PC-9 (cell line): ENCODE measurements around the gene B4GALT6. TPM values are rescaled to one million over a fixed set of nuclear protein-coding genes. Genes with fewer than 3 reads are reported as not detected.

Experiments
- BruUV-seq: library from RNA; stranded (reverse); fragments of 400-500 nt; replicated peaks from 2 replicates; lab custom pipeline; 2021; lab: Mats Ljungman, UMichigan
- CTCF ChIA-PET: fragments of 300-600 bp; sonication (Branson Sonifier 250); formaldehyde crosslinking; loops from one replicate; lab custom pipeline; 2022; ENCODE audit warnings: antibody characterized with exemption; lab: Charles Lee
- POLR2A ChIA-PET: fragments of 300-600 bp; sonication (Branson Sonifier 250); formaldehyde crosslinking; loops from one replicate; lab custom pipeline; 2022; ENCODE audit warnings: antibody characterized with exemption; ENCODE audit not compliant: unreplicated experiment; lab: Charles Lee
- DNase-seq, 2 experiments: peaks; one replicate each; pipeline versions ENCODE4 v3.0.0 to v3.0.0-alpha.2; 2015 to 2022; ENCODE audit warnings: mixed read lengths in 1 of 2
- H2AFZ ChIP-seq: fragments of 200-600 bp; sonication (generic); 2 replicates; pipeline ENCODE4 v1.8.1; 2017; ENCODE audit warnings: antibody characterized with exemption
- H3F3A ChIP-seq: fragments of 200-600 bp; sonication (generic); 2 replicates; pipeline ENCODE4 v1.8.1; 2017; ENCODE audit warnings: antibody characterized with exemption, mild to moderate bottlenecking, low read depth; ENCODE audit not compliant: insufficient read depth
- H3K27ac ChIP-seq: fragments of 200-600 bp; sonication (generic); 2 replicates; pipeline ENCODE4 v1.6.1; 2016; ENCODE audit warnings: mixed run types
- H3K27me3 ChIP-seq: fragments of 200-600 bp; sonication (generic); 2 replicates; pipeline ENCODE4 v1.6.1; 2016; ENCODE audit warnings: low read depth, mixed run types; ENCODE audit not compliant: insufficient read depth
- H3K36me3 ChIP-seq: fragments of 200-600 bp; sonication (generic); 2 replicates; pipeline ENCODE4 v1.6.1; 2016; ENCODE audit warnings: low read depth, mixed run types
- H3K4me1 ChIP-seq: fragments of 200-600 bp; sonication (generic); replicated peaks from 2 replicates; pipeline ENCODE4 v1.6.1; 2016; ENCODE audit warnings: mixed run types; ENCODE audit not compliant: insufficient read depth
- H3K4me2 ChIP-seq: fragments of 200-600 bp; sonication (generic); 2 replicates; pipeline ENCODE4 v1.6.1; 2017; ENCODE audit warnings: mixed run types
- H3K4me3 ChIP-seq: fragments of 200-600 bp; sonication (generic); 2 replicates; pipeline ENCODE4 v1.6.1; 2016; ENCODE audit warnings: mixed run types
- H3K79me2 ChIP-seq: fragments of 200-600 bp; sonication (generic); 2 replicates; pipeline ENCODE4 v1.6.1; 2017; ENCODE audit warnings: low read depth, mixed run types
- H3K9me2 ChIP-seq: fragments of 200-600 bp; sonication (generic); 2 replicates; pipeline ENCODE4 v1.8.1; 2017; ENCODE audit warnings: mild to moderate bottlenecking; ENCODE audit not compliant: insufficient read depth
- H3K9me3 ChIP-seq: fragments of 200-600 bp; sonication (generic); 2 replicates; pipeline ENCODE4 v1.8.1; 2016; ENCODE audit warnings: low read depth; ENCODE audit not compliant: insufficient read depth
- H4K20me1 ChIP-seq: fragments of 200-600 bp; sonication (generic); 2 replicates; pipeline ENCODE4 v1.8.1; 2017; ENCODE audit not compliant: insufficient read depth
- CTCF ChIP-seq: fragments of 200-600 bp; sonication (generic); conservative IDR thresholded peaks from 2 replicates; pipeline ENCODE4 v1.6.1; 2017; ENCODE audit warnings: mixed run types, antibody characterized with exemption, mild to moderate bottlenecking, moderate library complexity
- EZH2 ChIP-seq: fragments of 200-600 bp; sonication (generic); IDR thresholded peaks from 2 replicates; pipeline ENCODE4 v1.8.0; 2017; ENCODE audit warnings: antibody characterized with exemption, low read depth
- intact Hi-C: fragments of 100-400 bp; cut with micrococcal nuclease; formaldehyde crosslinking; loops from one replicate; pipeline ENCODE4 v1.10.0; 2022; ENCODE audit not compliant: unreplicated experiment
- total RNA-seq: library from RNA; stranded (reverse); gene quantifications from 2 replicates; pipeline ENCODE4 v1.2.3, GENCODE V29; 2021

The B4GALT6 gene
- total RNA-seq, 1 experiment from 2014 or later = 5.3 TPM

DNA sequence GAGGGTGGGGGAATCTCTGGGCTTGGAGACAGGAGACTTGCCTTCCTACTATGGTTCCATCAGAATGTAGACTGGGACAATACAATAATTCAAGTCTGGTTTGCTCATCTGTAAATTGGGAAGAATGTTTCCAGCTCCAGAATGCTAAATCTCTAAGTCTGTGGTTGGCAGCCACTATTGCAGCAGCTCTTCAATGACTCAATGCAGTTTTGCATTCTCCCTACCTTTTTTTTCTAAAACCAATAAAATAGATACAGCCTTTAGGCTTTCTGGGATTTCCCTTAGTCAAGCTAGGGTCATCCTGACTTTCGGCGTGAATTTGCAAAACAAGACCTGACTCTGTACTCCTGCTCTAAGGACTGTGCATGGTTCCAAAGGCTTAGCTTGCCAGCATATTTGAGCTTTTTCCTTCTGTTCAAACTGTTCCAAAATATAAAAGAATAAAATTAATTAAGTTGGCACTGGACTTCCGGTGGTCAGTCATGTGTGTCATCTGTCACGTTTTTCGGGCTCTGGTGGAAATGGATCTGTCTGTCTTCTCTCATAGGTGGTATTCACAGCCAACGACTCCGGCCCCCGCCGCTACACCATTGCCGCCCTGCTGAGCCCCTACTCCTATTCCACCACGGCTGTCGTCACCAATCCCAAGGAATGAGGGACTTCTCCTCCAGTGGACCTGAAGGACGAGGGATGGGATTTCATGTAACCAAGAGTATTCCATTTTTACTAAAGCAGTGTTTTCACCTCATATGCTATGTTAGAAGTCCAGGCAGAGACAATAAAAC lies 86.2 kb downstream of the B4GALT6 start:
- intact Hi-C loops = no loop called here
- CTCF ChIA-PET = no interaction called here
- no peak for DNase-seq
- Histone ChIP-seq H3K36me3 (no peaks in the 10 kb centered on the region), H3K4me1 (no peaks in the 10 kb centered on the region), H3K9me2 (no peaks in the 10 kb centered on the region), H3K79me2 (no peaks in the 10 kb centered on the region), H3K27me3 (no peaks in the 10 kb centered on the region), H2AFZ (no peak overlapping the region), H3K27ac (no peak overlapping the region), H3K4me3 (no peak overlapping the region), H4K20me1 (no peaks in the 10 kb centered on the region), H3K4me2 (no peak overlapping the region), H3K9me3 (no peaks in the 10 kb centered on the region), H3F3A (no peaks in the 10 kb centered on the region)
- no TSS peak for BruUV-seq
- no peak for TF ChIP-seq CTCF
- TF ChIP-seq EZH2 = no peak
- POLR2A ChIA-PET = no interaction called here

GRCh38 chr18:31596081-31596872 lies 88.1 kb downstream of the B4GALT6 start:
- Histone ChIP-seq H3K9me2 (no peaks in the 10 kb centered on the region), H3K36me3 (no peaks in the 10 kb centered on the region), H3K4me3 (no peak overlapping the region), H3K79me2 (no peaks in the 10 kb centered on the region), H4K20me1 (no peaks in the 10 kb centered on the region), H3K4me2 (no peak overlapping the region), H3F3A (no peaks in the 10 kb centered on the region), H3K27me3 (no peaks in the 10 kb centered on the region), H3K9me3 (no peaks in the 10 kb centered on the region), H3K27ac (no peak overlapping the region), H2AFZ (no peak overlapping the region), H3K4me1 (no peaks in the 10 kb centered on the region)
- no TSS peak for BruUV-seq
- POLR2A ChIA-PET = no interaction called here
- intact Hi-C loops = no loop called here
- no peak for DNase-seq
- TF ChIP-seq EZH2 (no peak), CTCF (no peak)
- CTCF ChIA-PET = no interaction called here

GRCh38 chr18:31595121-31595771 lies 89.1 kb downstream of the B4GALT6 start:
- ChIA-PET CTCF (no interaction called here), POLR2A (no interaction called here)
- no peak for DNase-seq
- TF ChIP-seq CTCF (no peak), EZH2 (no peak)
- Histone ChIP-seq H3K4me1 (no peaks in the 10 kb centered on the region), H3K4me2 (no peak overlapping the region), H3K4me3 (no peak overlapping the region), H2AFZ (no peak overlapping the region), H3K27me3 (no peaks in the 10 kb centered on the region), H3K27ac (no peak overlapping the region), H3K36me3 (no peaks in the 10 kb centered on the region), H3K79me2 (no peaks in the 10 kb centered on the region), H3K9me2 (no peaks in the 10 kb centered on the region), H4K20me1 (no peaks in the 10 kb centered on the region), H3K9me3 (no peaks in the 10 kb centered on the region), H3F3A (no peaks in the 10 kb centered on the region)
- intact Hi-C loops = no loop called here
- no TSS peak for BruUV-seq
